Occipital lobe (tissue), 2 donors: ENCODE results near the gene USP31. TPM values are rescaled to one million over a fixed set of nuclear protein-coding genes. Genes with fewer than 3 reads are reported as not detected.
"Not testable (repeated sequence)": the region's sequence is repeated elsewhere in the genome, so short reads cannot be mapped to it uniquely, and the experiment has no call there.

Experiments used
- DNase-seq: peaks from one replicate; lab custom pipeline; 2025; lab: John Stamatoyannopoulos, UW
- total RNA-seq: library from RNA; depleted of rRNA; stranded (reverse); fragments of >200 nt; gene quantifications from one replicate; pipeline ENCODE4 v1.2.3, GENCODE V29; 2014

USP31 gene
- total RNA-seq, 1 donor from 2014 or later = 25.4 TPM

DNA sequence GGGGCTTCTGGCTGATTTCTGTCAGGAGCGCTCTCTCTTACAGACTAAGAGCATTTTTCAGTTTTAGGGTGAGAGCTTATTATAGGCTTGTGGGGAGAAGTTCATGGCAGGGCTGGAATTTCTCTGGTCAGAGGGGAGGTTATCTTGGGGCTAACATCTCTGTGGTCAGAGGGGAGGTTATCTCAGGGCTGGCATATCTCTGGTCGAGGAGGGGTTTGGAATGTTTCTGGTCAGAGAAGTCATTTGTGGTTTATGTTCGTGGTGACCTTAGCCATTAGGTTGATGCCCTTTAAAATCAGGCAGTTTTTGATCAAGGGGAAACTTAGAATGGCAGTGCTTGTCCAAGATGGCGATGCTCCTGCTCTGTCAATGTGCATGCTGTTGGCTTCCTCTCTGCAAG, 10.8 kb upstream of the USP31 start:
- no peak for DNase-seq

DNA sequence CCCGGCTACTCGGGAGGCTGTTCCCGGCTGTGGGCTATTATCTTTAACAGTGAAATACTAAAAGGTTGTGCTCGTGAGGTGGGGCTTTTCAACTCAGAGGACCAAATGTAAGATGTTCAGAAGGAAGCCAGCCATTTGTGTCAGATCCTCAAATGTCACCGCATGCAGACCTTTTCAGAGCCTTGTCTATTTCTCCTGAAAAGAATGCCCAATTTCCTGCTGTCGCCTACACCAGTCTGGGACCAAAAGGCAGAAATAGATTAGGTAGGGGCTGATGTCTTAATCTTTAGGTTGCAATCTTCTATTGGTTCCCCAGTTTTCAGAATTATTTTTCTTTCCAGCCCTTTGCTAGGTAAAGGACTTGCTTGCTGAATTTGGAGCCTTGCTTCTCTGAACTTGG, 8.9 kb upstream of the USP31 start:
- DNase-seq = no peak

DNA sequence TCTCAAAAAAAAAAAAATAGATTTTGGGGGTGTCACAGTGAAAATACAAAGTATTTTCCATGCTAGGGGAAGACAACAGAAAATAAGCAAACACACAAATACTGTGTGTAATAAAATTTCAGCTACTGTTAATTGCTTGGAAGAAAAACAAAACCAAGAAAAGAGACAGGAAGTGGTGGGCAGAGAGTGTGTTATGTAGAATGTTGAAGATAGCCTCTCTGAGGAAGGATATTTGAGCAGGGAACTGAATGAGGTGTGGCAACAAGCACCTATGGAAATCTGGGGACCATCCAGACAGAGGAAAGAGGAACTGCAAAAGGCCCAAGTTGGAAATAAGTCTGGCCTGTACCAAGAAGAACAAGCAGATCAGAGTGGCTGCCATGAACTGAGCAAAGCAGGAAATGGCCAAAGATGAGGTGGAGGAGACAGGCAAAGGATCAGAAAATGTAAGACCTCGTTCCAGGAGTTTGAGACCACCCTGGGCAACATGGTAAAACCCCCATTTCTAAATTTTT, 7.8 kb upstream of the USP31 start:
- no peak for DNase-seq

DNA sequence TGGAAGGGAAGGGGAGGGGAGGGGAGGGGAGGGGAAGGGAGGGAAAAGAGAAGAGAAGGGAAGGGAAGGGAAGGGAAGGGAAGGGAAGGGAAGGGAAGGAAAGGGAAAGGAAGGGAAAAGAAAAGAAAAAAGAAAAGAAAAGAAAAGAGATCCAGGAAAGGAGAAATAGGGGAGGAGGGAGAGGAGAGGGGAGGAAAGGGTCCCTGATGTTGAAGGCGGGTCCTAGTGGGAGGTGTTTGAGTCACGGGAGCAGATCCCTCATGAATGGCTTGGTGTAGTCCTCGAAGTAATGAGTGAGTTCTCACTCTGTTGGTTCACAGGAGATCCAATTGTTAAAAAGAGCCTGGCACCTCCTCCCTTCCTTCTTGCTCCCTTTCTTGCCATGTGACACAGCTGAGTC, 6.9 kb upstream of the USP31 start:
- no peak for DNase-seq

DNA sequence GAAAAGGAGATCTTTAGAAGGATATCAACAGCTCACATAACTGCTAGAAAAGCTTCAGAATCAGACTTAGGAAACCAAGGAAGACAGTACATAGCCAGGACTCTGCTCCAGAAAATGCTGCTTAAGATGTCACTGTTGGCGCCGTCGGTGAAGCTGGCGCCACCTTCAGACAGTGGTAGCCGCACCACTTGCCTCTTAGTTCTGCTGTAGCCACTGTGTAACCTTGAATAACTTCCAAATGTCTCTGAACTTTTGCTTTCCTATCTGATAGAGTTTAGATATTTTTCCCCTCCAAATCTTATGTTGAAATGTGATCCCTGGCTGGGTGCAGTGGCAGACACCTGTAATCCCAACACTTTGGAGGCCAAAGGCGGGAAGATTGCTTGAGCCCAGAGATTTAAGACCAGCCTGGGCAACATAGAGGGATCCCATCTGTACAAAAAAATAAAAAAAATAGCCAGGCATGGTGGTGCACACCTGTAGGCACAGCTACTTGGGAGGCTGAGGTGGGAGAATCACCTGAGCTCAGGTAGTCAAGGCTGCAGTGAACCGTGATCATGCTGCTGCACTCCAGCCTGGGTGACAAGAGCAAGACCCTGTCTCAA, 6.3 kb upstream of the USP31 start:
- DNase-seq = no peak

DNA sequence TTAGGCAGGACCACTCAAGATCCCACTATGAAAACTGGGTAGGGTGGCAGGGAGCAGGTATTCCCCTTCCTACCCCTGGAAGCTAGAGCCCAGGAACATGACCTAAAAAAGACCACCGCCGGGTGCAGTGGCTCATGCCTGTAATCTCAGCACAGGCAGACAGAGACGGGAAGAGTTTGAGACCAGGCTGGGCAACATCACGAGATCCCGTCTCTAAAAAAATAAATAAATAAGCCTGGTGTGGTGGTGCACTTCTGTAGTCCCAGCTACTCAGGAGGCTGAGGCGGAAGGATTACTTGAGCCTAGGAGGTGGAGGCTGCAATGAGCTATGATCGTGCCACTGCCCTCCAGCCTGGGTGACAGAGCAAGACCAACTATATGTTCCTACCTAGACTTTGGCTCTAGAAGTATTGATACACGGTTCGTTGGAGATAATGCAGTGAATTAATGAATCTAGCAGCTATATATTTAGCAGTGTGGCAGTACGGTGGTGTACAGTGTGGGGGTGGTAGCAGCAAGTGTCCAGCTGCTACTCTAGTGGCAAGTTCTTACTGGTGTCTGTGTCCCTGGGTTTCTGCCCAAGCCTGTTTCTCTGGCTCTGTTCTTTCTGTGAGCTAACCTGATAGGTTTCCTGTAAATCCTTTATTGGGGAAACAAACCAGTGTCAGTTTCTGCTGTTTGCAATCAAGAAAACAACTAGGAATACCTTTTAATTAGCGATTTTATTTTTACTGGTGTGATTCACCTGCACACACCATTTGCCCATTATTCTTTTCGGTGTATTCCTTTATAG, 3.3 kb upstream of the USP31 start:
- DNase-seq = no peak

DNA sequence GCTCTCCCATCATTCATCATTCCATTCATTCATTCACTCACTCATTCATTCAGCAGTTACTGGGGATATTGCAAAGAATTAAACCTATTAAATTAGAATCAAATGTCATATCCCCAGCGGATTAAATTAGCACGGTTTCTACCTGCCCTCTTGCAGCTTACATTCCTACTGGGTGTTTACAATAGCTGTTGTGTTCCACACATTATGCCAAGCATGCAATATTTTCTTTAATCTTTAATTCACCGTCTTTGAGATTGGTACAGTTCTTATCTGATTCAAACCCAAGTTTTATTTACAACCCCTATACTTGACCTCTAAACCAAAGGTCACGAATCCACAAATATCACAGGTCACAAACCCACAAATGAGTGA, 727 bp upstream of the USP31 start:
- DNase-seq = no peak

DNA sequence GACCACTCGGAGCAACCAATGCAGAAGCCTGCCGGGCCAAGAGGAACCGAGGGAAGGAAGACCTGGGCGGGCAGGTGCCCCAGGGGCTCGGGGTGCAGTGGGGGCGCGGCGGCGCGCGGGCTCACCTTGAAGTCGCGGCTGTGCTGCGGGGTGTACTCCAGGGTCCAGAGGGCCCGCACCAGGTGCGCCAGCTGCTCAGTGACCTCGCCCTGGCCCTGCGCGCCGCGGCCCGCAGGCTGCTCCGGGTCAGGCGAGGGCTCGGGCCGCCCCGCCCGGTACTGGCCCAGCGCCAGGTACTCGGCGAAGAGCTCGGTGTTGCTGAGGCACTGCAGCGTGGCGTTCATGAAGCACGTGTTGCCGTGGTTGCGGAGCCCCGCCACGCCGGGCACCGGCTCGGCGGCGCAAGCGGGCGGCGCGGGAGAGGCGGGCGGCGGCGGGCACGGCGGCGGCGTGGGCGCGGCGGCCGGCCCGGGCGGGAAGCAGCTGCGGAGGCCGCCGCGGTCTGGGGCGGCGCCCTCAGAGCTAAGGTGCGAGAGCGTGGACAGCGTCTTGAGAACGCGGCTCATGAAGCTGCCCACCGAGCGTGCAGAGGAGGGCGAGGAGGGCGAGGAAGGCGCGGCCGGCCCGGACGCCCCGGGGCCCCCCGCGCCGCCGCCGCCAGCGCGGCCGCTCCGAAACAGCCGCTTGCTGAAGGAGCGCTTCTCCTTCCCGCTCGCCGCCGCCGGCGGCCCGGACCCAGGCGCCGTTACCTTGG, 562 bp downstream of the USP31 start:
- no peak for DNase-seq

DNA sequence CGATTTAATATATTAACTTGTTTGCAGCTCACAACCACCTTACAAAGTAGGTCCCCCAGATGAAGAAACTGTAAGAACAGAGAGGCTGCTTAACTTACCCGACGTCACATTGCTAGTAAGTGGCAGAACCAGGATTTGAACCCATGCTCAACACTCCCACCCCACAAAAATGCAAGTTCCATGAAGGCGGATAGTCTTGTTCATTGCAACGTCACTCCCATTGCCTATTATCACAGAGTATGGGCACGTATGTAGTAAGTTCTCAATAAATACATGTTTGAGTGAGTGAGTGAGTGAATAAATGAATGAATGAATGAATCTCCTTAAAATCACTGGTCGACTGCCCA, 1.1 kb downstream of the USP31 start:
- DNase-seq = no peak

DNA sequence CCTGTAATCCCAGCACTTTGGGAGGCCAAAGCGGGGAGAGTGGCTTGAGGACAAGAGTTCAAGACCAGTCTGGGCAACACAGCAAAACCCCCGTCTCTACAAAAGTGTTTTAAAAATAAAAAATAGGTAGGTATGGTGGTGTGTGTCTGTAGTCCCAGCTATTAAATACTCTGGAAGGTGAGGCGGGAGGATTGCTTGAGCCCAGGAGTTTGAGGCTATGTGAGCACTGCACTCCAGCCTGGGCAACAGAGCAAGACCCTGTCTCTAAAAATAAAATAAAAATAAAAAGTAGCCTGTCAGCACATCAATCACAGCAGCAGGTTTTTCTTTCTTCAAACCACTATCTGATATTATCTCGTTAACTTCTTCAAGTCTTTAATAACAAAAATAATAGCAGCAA, 1.6 kb downstream of the USP31 start:
- no peak for DNase-seq

DNA sequence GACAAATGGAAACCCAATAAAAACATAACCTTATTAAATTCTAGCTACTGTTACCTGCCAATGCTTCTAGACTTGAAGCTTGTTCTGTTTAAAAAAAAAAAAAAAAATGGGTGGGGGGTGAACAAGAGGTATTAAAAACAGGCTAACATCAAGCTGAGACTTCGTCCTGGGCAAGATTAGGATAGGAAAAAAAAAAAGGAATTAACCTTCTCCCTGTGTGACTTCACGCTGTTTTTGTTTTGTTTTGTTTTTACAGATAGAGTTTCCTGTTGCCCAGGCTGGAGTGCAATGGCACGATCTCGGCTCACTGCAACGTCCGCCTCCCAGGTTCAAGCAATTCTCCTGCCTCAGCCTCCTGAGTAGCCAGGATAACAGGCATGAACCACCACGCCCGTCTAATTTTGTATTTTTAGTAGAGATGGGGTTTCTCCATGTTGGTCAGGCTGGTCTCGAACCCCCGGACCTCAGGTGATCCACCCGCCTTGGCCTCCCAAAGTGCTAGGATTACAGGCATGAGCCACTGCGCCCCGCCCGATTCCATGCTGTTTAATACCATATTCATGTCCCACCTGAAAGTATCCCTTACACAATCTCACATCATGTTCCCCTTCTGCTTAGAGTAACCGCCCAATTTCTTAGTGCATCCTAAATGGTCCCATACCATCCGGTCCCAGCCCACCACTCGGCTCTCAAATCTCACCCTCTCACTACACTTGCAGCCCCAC, 2.2 kb downstream of the USP31 start:
- DNase-seq = no peak

DNA sequence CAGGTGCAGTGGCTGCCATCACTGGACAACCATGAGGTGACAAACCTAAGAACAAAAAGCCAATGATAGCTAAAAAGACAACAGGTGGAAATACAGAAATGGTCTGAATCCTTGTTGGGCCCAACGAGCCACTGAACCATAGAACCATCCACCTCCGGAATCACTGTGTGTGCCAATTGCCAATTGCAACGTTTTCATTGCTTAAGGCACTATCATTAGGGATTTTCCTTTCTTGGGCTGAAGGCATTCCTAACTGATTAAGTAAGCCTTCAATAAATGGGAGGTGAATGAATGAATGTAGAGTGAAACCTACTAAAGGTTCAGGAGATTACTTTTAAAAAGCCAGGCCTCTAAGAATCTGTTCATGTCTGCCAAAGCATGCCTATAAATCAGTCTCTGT, 3.6 kb downstream of the USP31 start:
- DNase-seq = no peak

DNA sequence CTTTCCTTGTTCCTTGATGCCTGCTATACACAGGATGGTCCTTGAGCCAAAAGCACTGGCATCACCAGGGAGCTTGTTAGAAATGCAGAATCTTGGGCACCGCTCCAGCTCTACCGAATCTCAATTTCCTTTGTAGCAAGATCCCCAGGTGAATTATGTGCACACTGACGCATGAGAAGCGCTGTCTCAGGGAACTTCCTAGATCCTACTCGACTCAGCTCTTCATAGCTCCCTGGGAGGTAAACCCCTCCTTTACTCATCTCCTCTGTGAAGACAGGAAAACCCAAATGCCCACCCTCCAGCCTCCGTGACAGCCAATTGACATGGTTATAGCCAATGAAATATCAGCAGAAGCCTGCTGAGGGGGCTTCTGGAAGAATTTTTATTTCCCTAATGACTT, 4.1 kb downstream of the USP31 start:
- no peak for DNase-seq

DNA sequence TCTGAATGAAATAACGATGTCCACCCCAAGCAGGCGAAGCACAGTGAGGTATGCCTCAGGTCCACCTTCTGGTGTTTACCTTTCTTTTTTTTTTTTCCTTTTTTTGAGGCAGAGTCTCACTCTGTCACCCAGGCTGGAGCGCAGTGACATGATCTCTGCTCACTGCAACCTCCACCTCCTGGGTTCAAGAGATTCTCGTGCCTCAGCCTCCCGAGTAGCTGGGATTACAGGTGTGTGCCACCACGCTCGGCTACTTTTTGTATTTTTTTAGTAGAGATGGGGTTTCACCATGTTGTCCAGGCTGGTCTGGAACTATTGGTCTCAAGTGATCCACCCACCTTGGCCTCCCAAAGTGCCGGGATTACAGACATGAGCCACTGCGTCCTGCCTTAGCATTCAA, 4.9 kb downstream of the USP31 start:
- DNase-seq = not testable (repeated sequence)

DNA sequence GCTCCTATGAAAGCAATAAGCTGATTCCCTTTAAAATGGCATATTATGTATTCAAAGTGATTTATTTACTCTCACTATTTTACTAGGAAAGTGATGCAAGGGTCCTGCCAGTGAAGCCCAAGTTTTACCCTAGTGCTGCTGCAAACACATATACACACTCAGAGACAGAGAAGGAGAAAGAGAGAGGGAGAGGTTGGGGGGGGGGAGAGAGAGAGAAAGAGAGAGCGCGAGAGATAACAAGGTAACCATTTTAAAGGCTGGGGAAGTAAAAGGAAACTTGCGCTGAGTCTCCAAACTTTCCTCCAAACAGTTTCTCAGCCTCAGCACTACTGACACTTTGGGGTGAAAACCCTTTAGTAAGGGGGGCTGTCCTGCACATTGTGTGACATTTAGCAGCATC, 5.9 kb downstream of the USP31 start:
- DNase-seq = no peak

DNA sequence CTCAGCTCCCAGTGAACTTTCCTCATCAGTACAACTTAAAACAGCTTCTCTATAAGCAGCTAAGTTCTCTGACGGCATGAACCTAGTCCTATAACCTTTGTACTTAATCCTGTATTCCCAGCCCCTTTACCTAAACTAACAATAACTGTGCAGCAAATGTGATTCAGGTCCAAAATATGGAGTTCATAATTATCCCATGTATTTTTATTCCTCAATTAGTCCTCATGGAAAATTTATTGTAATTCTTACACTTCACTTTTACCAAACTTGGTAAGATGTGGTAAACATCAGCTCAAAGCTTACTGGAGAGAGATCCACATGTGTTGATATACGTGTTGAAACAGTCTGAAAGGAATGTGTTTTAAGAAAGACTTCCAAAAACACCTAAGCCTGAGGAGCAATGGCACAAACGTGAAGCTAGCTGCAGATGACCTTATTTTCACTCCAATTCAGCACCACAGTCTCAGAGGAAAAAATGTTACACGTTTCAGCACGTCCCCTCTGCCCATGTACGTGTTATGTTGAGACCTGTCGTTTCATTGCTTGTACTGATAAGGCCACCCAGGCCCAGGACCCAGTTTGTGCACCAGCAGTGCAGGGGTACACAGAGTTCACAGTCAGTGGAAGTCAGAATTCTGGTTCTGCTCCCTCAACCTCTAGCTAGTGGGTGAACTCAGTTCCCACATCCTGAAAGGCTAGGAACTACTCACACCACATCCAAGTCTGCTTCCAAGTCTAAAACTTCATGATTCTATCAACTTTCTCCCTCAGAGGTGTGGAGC, 7.1 kb downstream of the USP31 start:
- DNase-seq = no peak

DNA sequence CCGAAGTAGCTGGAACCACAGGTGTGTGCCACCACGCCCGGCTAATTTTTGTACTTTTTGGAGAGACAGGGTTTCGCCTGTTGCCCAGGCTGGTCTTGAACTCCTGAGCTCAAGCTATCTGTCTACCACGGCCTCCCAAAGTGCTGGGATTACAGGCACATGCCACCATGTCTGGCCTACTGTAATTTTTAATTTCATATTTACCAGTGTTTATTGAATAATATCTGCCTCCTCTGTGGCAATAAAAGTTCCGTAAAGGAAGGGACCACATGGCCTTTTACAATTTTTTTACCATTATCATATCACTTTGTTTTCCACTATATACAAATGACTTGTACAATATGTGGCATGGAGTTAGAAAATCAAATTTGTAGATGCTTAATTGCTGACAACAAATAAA, 7.8 kb downstream of the USP31 start:
- no peak for DNase-seq

DNA sequence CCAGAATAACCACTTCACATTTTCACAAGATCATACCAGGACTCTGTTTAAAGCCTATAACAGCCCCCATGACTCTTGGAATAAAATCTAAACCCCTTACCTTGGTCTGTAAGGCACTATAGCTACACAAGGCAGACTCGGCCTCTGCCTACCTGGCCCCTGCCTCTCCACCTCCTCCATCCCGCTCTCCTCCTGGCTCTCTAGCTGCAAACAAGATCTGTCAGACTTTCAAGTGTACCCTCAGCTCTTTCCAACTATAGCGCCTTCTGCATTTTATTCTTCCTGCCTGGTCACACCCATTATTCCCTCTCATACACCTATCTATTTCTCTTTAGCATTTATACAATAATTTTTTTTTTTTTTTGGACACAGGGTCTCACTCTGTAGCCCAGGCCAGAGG, 8.2 kb downstream of the USP31 start:
- no peak for DNase-seq

DNA sequence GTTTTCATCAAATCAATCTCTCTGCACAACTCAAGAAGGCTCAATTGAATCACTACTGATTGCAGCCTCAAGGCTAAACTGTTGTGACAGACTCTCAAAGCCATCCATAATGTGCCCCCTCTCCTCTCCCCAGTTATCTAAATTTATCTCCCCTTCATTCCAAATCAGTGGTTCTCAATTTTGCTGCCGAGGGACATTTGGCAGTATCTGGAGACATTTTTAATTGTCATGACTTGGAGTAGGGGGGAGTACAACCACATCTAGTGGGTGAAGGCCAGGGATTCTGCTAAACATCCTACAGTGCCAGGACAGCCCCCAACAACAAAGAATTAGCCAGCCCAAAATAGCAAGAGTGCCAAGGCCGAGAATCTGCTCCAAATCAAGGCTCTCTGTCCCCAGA, 9.1 kb downstream of the USP31 start:
- DNase-seq = no peak

DNA sequence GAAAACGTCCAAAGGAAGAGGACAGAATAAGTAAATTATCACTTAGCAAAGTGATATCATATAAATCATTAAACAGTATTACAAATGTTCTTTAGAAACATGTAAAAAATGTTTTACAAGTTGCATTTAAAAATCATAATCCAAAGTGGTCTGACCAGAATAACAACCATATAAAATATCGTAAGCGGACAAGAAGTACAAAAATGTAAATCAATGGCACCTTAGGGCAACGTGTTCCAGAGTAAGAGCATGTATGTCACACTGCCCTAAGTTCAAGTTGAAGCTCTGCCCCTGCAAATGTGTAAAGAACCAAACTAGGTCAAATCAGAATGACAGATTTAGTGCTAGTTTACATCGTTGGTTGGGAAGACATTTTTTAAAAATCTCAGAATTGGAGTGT, 11.4 kb downstream of the USP31 start:
- DNase-seq = no peak

DNA sequence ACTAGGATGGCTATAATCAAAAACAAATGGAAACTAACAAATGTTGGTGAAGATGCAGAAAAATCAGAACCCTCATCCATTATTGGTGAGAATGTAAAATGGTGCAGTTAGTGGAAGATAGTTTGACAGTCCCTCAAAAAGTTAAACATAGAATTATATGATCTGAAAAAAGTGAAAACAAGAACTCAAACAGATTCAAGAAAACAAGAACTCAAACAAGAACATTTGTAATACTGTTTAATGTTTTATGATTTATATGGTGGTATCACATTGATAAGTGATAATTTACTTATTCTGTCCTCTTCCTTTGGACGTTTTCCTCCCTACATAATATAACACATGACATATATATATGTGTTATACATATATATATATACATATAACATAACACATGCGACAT, 12.0 kb downstream of the USP31 start:
- no peak for DNase-seq
